Omental fat pad (tissue), 4 donors: ENCODE results near the gene RPAP2. TPM values are rescaled to one million over a fixed set of nuclear protein-coding genes. Genes with fewer than 3 reads are reported as not detected.

Experiments
- ATAC-seq: fragments of 150-250 bp; one replicate; pipeline ENCODE4 v1.9.1; 2016; ENCODE audit warnings: mild to moderate bottlenecking, moderate library complexity; ENCODE audit not compliant: low FRiP score
- DNase-seq: peaks from one replicate; pipeline ENCODE4 v3.0.0-alpha.2; 2019; ENCODE audit warnings: low spot score
- total RNA-seq, 4 donors: library from RNA; depleted of rRNA; stranded (reverse); fragments of >200 nt; gene quantifications; one replicate each; pipeline ENCODE4 v1.1.0, GENCODE V29; 2016
- TF ChIP-seq, protein P1 (sequence below), 3 donors: fragments of 450-650 bp; IDR thresholded peaks; one replicate each; pipeline ENCODE4 v1.5.1; 2016 to 2017; ENCODE audit warnings: antibody characterized with exemption in 3 of 3, mild to moderate bottlenecking in 3 of 3, moderate library complexity in 2 of 3

Gene RPAP2
- total RNA-seq, 4 donors from 2014 or later: 4.8 to 11.5 (median 6.7) TPM

DNA sequence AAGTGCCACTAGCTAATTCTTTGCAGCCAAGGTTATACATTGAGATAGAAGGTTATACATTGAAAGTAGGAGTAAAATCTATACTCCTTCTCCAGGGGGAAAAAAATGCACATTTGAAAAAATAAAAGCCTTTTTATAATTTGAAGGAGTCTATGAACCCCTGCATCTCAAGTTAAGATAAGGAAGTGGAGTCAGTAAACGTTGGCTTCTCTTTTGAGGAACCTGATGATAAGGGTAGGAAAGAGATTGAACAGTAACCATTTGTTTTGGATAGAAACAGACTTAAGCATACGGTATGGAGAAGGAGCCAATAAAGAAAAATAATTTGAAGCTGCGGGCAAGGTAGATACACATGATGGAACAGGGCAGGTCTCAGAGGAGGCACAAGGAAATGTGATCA lies 64.1 kb downstream of the RPAP2 start:
- TF ChIP-seq, protein P1, sequence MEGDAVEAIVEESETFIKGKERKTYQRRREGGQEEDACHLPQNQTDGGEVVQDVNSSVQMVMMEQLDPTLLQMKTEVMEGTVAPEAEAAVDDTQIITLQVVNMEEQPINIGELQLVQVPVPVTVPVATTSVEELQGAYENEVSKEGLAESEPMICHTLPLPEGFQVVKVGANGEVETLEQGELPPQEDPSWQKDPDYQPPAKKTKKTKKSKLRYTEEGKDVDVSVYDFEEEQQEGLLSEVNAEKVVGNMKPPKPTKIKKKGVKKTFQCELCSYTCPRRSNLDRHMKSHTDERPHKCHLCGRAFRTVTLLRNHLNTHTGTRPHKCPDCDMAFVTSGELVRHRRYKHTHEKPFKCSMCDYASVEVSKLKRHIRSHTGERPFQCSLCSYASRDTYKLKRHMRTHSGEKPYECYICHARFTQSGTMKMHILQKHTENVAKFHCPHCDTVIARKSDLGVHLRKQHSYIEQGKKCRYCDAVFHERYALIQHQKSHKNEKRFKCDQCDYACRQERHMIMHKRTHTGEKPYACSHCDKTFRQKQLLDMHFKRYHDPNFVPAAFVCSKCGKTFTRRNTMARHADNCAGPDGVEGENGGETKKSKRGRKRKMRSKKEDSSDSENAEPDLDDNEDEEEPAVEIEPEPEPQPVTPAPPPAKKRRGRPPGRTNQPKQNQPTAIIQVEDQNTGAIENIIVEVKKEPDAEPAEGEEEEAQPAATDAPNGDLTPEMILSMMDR (IDR thresholded peaks at IDR 0.05): no peak
- DNase-seq: no peak
- no peak for ATAC-seq

DNA sequence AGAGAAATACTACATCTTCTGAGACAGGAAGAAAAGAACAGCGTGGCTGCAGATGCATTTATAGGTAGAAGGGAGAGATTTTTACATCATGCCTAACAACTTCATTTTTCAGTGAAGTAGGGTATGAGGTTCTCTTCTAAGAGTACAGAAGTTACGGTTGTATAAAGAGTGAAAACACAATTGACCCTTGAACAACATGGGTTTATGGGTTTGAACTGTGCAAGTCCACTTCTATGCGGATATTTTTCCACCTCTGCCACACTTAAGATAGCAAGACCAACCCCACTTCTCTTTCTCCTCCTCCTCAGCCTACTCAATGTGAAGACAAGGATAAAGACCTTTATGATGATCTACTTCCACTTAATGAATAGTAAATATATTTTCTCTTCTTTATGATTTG lies 64.5 kb downstream of the RPAP2 start:
- TF ChIP-seq, protein P1 (IDR thresholded peaks at IDR 0.05): no peak
- ATAC-seq (no peak), DNase-seq (no peak)

DNA sequence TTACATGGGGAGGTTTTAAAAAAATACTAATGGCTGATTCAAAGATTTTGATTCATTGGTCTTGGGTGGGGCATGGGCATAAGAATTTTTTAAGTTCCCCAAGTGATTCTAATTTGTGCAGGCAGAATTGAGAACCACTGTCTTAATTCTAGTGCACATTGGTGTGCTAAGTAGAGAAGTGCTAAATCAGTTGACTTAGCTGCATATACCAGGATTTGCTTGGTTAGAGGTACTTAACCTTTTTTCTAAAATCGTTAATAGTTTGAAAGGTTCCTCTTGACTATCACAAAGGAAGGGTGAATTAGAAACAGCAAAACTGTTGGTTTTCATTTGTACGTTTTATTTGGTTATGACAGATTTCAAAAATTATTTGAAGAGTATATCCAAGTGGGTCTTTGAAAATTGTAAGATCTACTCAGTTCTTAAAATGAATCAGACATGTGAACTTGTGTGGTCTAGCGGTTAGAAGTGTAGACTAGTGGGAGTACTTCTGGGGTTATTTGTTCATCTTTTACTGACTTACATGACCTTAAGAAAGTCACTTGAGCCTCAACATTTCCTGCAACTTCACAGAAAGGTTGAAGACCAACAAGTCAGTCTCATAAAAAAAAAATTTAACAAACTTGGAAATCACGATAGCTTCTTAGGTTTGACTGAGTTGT lies 66.7 kb downstream of the RPAP2 start:
- ATAC-seq (no peak), DNase-seq (no peak)
- TF ChIP-seq, protein P1 (IDR thresholded peaks at IDR 0.05): no peak

DNA sequence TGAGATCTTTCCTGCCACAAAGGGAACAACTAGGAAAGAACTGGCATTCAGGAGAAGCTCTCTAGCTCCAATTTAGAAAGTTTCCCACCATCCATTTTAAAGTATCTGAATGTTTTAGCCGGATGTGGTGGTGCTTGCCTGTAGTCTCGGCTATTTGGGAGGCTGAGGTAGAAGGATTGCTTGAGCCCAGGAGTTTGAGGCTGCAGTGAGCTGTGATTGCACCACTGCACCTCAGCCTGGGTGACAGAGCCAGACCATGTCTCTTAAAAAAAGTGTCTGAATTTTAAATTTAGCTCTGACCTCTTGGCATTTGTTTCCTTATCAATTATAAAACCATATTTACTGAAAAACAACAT lies 67.2 kb downstream of the RPAP2 start:
- ATAC-seq: no peak
- DNase-seq: no peak
- TF ChIP-seq, protein P1 (IDR thresholded peaks at IDR 0.05): no peak

DNA sequence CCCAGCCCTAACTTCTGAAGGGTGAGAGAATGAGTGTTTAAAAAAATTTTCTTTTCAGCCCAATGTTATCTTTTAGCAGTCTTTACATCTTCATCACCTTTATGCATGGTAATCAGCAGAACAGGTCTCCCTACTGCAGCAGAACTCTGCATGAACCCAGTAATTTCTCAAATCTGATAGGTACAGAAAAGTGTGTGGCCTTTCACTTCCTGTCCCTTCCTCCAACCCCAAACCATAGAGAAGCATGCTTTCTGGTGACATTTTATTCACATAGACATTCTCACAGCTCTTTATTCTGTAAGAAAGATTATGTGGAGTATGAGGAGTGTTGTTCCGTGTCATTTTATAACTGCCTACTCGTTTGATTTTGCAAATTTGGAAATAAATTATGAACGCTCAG lies 68.6 kb downstream of the RPAP2 start:
- DNase-seq: no peak
- no peak for ATAC-seq
- TF ChIP-seq, protein P1 (IDR thresholded peaks at IDR 0.05): no peak

DNA sequence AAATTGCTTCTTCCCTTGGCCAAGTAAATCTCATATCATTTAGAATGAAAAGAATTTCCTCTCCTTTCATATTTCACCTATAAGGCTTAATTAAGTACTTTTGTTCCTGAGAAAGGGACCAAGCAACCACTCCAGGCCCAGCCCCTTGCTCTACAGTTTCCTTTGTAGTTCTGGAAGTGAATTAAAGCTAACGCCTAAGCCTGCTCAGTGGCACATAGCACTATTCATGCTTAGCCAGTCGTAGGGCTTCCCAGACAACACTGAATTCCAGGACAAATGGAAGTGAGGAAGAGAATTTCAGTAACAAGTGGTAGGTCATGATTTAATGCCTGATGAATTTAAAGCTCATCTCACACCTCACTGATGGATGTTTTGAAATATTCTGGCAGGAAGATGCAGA lies 73.3 kb downstream of the RPAP2 start:
- DNase-seq (no peak), ATAC-seq (no peak)
- TF ChIP-seq, protein P1 (IDR thresholded peaks at IDR 0.05): no peak

DNA sequence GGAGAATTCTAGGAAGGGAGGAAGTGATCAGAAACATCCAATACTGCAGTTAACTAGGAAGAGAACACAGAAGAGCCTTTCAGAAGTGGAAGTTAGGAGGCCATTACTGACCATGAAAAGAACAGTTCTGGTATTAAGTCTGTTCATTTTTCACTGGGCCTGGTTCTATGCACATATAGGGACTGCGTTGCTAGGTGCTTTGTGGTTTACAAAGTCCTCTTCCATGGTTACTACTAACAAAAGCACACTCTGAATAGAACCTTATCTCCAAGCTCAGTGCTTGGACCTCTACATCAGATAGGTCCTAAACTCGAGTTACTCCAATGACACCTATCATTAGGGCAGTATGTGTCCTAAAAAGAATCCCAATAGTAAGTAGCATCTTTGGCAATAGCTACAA lies 75.4 kb downstream of the RPAP2 start:
- TF ChIP-seq, protein P1 (IDR thresholded peaks at IDR 0.05): no peak
- ATAC-seq (no peak), DNase-seq (no peak)
